Measurements from ENCODE around the gene RICTOR.

RICTOR gene

DNA sequence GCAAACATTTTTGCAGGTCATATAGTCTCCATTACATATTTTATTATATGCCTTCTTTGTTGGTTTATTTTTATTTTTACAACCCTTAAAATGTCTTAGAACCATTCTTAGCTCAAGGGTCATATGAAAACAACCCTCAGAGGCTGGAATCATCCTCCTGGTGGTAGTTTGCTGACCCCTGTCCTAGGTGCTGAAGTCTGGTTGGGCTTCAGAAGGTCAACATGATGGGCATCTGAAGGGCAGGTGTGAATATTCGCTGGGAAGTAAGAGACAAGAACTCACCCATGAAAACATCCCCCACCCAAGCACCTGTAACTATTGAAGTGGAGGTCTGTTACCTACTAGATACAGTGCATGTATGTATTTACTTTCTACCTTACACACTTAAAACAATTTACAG is 153.0 kb downstream of the RICTOR start:
- in situ Hi-C loops (cut with MboI; ENCODE audit: low pct_unique_long_range_greater_than_20kb, low sequenced_read_pairs) = no loop called here
- DNase-seq = no peak

DNA sequence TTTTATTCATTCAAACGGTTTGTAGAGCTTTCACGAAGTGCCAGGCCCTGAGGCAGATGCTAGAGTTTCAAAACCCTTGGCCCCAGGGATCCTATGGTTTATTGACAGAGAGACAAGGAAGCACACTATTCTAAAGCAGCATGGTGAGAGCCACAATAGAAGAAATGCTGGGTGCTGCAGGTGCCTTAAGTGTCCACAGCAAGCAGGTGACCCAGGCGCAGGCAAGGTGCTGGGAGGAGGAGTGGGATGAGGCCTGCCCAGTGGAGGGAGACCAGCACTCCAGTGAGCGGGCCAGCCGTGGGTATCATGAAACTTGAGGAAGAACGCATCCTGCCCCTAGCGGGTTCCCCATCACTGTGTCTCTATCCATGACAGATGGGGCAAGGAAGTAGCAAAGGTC is 157.4 kb downstream of the RICTOR start:
- no peak for DNase-seq
- in situ Hi-C loops (cut with MboI; ENCODE audit: low pct_unique_long_range_greater_than_20kb, low sequenced_read_pairs) = no loop called here

DNA sequence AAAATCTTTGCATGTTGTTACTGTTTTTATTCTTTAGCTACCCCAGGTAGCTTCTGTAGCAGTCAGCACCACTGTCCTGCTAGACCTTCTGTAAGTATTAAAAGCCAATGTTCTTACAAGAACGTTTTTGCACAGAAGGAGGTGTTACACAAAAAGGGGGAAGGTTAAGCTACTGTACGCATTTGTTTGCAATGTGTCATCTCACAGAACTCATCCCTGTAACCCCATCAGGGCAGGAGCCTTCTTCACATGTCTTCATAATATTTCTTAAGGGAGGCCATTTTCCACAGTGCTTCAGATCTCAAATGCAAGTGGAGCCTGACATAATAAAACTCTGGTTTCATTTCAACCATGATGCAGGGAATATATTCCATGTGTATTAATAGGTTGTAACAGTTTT is 160.5 kb downstream of the RICTOR start:
- DNase-seq = no peak
- in situ Hi-C loops (cut with MboI; ENCODE audit: low pct_unique_long_range_greater_than_20kb, low sequenced_read_pairs) = no loop called here

DNA sequence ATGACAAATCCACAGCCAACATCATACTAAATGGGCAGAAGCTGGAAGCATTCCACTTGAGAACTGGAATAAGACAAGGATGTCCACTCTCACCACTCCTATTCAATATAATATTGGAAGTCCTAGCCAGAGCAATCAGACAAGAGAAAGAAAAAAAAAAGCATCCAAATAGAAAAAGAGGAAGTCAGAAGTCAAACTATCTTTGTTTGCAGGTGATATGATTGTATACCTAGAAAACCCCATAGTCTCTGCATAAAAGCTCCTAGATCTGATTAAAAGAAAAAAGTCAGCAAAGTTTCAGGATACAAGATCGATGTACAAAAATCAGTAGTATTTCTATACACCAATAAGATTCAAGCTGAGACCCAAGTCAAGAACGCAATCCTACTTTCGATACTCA is 162.3 kb downstream of the RICTOR start:
- in situ Hi-C loops (cut with MboI; ENCODE audit: low pct_unique_long_range_greater_than_20kb, low sequenced_read_pairs) = no loop called here
- DNase-seq = no peak

DNA sequence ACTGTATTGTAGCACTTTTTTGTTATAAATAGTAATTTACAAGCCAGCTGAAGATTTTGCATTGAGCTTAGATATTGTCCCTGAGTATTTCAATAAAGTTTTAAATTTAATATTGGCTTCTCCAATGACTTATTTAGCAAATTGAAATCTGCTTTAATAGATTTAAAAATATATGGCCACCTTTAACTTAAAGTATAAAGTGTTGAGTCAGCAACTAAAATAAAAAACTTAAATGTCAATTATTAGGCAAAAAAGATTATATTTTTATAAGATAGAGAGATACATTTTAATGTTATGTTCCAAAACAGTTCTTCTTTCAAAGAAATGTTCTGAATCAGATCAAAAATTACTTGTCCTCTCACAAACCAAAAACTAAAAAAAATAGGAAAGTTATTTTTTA is 167.7 kb downstream of the RICTOR start:
- in situ Hi-C loops (cut with MboI; ENCODE audit: low pct_unique_long_range_greater_than_20kb, low sequenced_read_pairs) = no loop called here
- no peak for DNase-seq

DNA sequence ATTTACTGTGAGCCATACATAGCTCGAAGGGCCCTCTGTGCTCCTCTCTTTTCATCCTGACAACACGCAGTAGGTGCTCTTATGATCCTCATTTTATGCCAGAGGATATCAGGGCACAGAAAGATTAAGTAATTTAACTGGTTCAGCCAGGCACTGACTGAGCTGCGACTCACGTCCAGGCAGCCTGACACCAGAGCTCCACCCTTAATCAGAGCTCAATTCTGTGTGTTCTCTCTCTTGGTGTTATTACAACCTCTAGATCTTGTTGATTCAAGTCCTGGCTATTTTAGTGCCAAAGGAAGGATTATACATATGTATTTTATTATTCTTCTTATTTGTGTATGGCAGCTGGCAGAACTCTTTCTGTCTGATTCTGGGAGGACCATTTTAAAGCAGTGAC is 168.7 kb downstream of the RICTOR start:
- DNase-seq = no peak
- in situ Hi-C loops (cut with MboI; ENCODE audit: low pct_unique_long_range_greater_than_20kb, low sequenced_read_pairs) = no loop called here

DNA sequence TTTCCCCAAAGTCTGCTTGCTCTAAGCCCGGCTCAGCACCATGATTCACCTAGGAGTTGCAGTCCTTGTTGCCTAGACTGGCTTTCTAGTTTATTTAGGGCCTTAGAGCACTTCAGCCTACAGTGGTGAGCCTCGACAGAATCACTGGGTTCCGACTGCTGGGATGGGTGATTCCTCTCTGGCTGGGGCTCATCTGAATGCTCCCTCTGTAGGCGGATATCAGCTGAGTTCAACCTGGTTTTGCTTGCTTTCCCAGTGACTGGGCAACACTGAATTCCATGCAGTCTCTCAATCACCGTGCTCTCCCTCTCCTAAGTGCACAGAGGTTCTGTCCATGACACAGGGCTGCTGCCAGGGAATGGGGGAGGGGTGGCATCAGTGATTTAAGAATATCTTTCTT is 174.3 kb downstream of the RICTOR start:
- in situ Hi-C loops (cut with MboI; ENCODE audit: low pct_unique_long_range_greater_than_20kb, low sequenced_read_pairs) = no loop called here
- no peak for DNase-seq

DNA sequence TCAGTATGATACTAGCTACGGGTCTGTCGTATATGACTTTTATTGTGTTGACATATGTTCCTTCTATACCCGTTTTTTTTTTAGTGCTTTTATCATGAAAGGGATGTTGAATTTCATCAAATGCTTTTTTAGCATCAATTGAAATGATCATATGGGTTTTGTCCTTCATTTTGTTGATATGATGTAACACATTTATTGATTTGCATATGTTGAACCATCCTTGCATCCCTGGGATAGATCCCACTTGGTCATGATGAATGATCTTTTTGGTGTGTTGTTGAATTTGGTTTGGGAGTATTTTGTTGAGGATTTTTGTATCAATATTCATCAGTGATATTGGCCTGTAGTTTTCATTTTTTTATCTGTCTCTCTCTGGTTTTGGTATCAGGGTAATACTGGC is 177.4 kb downstream of the RICTOR start:
- in situ Hi-C loops (cut with MboI; ENCODE audit: low pct_unique_long_range_greater_than_20kb, low sequenced_read_pairs) = no loop called here
- DNase-seq = no peak

DNA sequence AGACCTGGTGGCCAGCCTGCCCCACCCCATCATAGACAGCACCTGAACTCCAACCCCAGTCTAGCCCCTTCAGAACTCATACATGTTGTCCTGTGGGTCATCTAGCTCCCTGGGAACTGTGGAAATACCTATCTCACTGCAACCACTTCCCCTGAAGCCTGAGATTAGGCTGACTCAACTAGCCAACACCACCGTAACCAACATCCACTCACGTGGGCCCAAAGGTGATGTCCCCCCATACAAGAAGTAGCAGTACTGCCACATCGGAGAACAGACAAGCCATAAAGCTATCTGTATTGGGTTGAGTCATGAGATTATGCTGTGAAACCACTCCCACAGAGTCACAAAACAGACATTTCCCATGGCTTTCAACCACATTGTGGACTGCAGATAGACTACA is 181.8 kb downstream of the RICTOR start:
- no peak for DNase-seq

DNA sequence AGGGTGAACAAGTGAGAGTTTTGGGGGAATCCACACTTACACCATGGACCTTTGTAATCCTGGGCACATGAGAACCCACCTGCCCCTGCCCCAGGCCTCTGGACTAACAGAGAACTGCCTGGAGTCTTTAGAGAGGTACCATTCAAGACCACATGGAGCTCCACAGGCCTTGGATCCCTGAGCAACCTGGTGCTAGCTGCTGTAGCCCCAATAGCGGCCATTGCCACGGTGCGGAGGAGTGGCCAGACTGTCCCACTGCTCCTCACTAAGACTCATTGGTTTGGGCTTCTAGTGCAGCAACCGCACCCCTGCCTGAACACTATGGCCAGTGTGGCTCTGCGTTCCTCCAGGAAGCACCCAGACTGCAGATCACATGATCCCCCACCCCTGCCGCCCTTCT is 182.6 kb downstream of the RICTOR start:
- no peak for DNase-seq
- in situ Hi-C loops (cut with MboI; ENCODE audit: low pct_unique_long_range_greater_than_20kb, low sequenced_read_pairs) = no loop called here

More for the DNA sequence above, 181.8 kb downstream of the RICTOR start:
- in situ Hi-C loops (cut with MboI; ENCODE audit: low pct_unique_long_range_greater_than_20kb, low sequenced_read_pairs) = no loop called here

DNA sequence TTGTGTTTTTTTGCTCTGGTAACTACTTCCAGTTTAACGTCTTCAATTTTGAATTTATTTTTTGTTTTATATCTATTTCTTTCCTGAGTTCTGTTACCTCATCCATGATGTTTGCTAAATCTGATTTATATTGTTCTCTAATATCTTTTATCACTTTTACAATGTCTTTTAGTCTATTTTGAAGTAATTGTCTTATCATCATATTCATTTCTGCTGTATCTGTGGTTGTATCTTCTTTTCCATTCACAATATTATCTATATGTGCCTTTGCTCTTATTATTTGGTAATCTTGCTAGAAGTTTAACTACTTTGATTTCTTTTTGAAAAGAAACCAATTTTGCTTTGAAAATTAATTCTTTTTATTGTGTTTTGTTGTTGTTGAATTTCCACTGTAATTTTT is 184.8 kb downstream of the RICTOR start:
- in situ Hi-C loops (cut with MboI; ENCODE audit: low pct_unique_long_range_greater_than_20kb, low sequenced_read_pairs) = no loop called here
- no peak for DNase-seq

DNA sequence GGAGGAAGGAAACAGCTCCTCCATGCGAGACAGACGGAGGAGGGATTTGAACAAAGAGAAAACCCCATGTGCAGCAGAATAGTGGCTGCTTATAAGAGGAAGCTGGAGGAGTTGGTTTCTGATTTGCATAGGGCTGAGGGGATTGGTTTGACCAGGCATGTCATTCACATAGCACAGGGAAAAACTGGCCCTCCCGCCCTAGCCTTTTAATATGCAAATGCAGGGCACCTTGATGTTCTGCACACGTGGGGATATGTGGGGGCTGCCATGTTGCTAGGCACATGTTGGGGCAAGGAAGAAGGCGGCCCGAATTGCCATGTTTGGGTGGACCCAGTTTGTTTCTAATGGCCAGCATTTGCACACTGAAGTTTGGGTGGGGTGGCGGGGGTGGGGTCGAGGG is 186.2 kb downstream of the RICTOR start:
- in situ Hi-C loops (cut with MboI; ENCODE audit: low pct_unique_long_range_greater_than_20kb, low sequenced_read_pairs) = no loop called here
- peak; percentile 59 for DNase-seq
